ENCODE measurements around the gene KANK2.

DNA sequence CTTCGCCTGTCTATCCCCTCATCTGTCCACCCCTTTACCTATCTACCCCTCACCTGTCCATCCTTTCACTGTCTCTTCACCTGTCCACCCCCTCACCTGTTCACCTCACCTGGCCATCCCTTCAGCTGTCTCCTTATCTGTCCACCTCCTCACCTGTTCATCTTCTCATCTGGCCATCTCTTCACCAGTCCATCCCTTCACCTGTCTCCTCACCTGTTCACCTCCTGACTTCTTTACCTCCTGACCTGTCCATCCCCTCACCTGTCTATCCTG lies 13.2 kb upstream of the KANK2 start:
- TF ChIP-seq, protein P1, sequence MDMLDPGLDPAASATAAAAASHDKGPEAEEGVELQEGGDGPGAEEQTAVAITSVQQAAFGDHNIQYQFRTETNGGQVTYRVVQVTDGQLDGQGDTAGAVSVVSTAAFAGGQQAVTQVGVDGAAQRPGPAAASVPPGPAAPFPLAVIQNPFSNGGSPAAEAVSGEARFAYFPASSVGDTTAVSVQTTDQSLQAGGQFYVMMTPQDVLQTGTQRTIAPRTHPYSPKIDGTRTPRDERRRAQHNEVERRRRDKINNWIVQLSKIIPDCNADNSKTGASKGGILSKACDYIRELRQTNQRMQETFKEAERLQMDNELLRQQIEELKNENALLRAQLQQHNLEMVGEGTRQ (IDR thresholded peaks at IDR 0.05; ENCODE audit: low read depth, low read length), result no peak
- TF ChIP-seq CEBPB (IDR thresholded peaks at IDR 0.05; ENCODE audit: low read depth, low read length), result no peak
- no peak for TF ChIP-seq RAD21 (IDR thresholded peaks at IDR 0.05; ENCODE audit: low read length)
- TF ChIP-seq, protein P2, sequence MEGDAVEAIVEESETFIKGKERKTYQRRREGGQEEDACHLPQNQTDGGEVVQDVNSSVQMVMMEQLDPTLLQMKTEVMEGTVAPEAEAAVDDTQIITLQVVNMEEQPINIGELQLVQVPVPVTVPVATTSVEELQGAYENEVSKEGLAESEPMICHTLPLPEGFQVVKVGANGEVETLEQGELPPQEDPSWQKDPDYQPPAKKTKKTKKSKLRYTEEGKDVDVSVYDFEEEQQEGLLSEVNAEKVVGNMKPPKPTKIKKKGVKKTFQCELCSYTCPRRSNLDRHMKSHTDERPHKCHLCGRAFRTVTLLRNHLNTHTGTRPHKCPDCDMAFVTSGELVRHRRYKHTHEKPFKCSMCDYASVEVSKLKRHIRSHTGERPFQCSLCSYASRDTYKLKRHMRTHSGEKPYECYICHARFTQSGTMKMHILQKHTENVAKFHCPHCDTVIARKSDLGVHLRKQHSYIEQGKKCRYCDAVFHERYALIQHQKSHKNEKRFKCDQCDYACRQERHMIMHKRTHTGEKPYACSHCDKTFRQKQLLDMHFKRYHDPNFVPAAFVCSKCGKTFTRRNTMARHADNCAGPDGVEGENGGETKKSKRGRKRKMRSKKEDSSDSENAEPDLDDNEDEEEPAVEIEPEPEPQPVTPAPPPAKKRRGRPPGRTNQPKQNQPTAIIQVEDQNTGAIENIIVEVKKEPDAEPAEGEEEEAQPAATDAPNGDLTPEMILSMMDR (conservative IDR thresholded peaks at IDR 0.05; ENCODE audit: low read depth, low read length), result no peak
- no peak for TF ChIP-seq POLR2A (IDR thresholded peaks at IDR 0.05; ENCODE audit: low read depth, low read length)

Measured in IMR-90 (cell line).